GM12878 (cell line): ENCODE results near the gene FCRLB. TPM values are rescaled to one million over a fixed set of nuclear protein-coding genes. Genes with fewer than 3 reads are reported as not detected.

ENCODE experiments used
- BHLHE40 ChIP-seq, 2 experiments: fragments of 450-650 bp in 1 of 2; IDR thresholded peaks; 2 replicates each; pipeline ENCODE4 v1.6.1; 2011 to 2017; ENCODE audit warnings: low read depth in 2 of 2, borderline replicate concordance in 1 of 2, improper control_type of control experiment in 1 of 2, low read length in 1 of 2, mild to moderate bottlenecking in 1 of 2
- CBX3 ChIP-seq: fragments of 200-600 bp; sonication (generic); IDR thresholded peaks from 2 replicates; pipeline ENCODE4 v1.6.1; 2016; ENCODE audit warnings: low read depth, borderline replicate concordance
- CBX5 ChIP-seq: sonication (generic); IDR thresholded peaks from 2 replicates; pipeline ENCODE4 v1.6.1; 2016; ENCODE audit warnings: low read depth, moderate library complexity, mild to moderate bottlenecking, inconsistent platforms
- CHD2 ChIP-seq: IDR thresholded peaks from 2 replicates; pipeline ENCODE4 v1.6.1; 2011; ENCODE audit warnings: low read depth, low read length, improper control_type of control experiment, borderline replicate concordance
- CREM ChIP-seq: IDR thresholded peaks from 2 replicates; pipeline ENCODE4 v1.6.1; 2014; ENCODE audit warnings: antibody characterized with exemption, low read depth
- EED ChIP-seq: sonication (generic); IDR thresholded peaks from 2 replicates; pipeline ENCODE4 v1.6.1; 2016; ENCODE audit warnings: antibody characterized with exemption, low read depth
- EP300 ChIP-seq, 2 experiments: fragments of 150-350 bp in 1 of 2; IDR thresholded peaks; 2 replicates each; pipeline ENCODE4 v1.6.1; 2011 to 2012; ENCODE audit warnings: low read depth in 2 of 2, low read length in 2 of 2, borderline replicate concordance in 1 of 2, improper control_type of control experiment in 1 of 2, inconsistent platforms in 1 of 2; ENCODE audit not compliant: control insufficient read depth in 1 of 2
- FOXK2 ChIP-seq: fragments of 450-650 bp; IDR thresholded peaks from 2 replicates; pipeline ENCODE4 v1.6.1; 2017; ENCODE audit warnings: mild to moderate bottlenecking, moderate library complexity
- KAT2A ChIP-seq: conservative IDR thresholded peaks from 2 replicates; pipeline ENCODE4 v1.6.1; 2011; ENCODE audit warnings: low read depth, low read length; ENCODE audit not compliant: control insufficient read depth
- KDM1A ChIP-seq: fragments of 200-600 bp; sonication (generic); IDR thresholded peaks from 2 replicates; pipeline ENCODE4 v1.6.1; 2016; ENCODE audit warnings: borderline replicate concordance
- KLF5 ChIP-seq: fragments of 450-650 bp; IDR thresholded peaks from 2 replicates; pipeline ENCODE4 v1.6.1; 2014; ENCODE audit warnings: mild to moderate bottlenecking; ENCODE audit not compliant: partially characterized antibody
- MYB ChIP-seq: fragments of 150-350 bp; IDR thresholded peaks from 2 replicates; pipeline ENCODE4 v1.6.1; 2014; ENCODE audit warnings: mild to moderate bottlenecking, low read depth, low read length, borderline replicate concordance
- NFXL1 ChIP-seq: fragments of 450-650 bp; IDR thresholded peaks from 2 replicates; pipeline ENCODE4 v1.6.1; 2017; ENCODE audit warnings: antibody characterized with exemption, mild to moderate bottlenecking, borderline replicate concordance
- POLR2AphosphoS5 ChIP-seq: IDR thresholded peaks from 2 replicates; pipeline ENCODE4 v1.6.1; 2011; ENCODE audit warnings: mild to moderate bottlenecking, low read length, inconsistent platforms
- POU2F2 ChIP-seq: IDR thresholded peaks from 3 replicates; pipeline ENCODE4 v1.6.1; 2011; ENCODE audit warnings: low read depth, mild to moderate bottlenecking, low read length, borderline replicate concordance
- SREBF1 ChIP-seq: IDR thresholded peaks from 2 replicates; pipeline ENCODE4 v1.6.1; 2012; ENCODE audit warnings: mild to moderate bottlenecking, low read length
- SUZ12 ChIP-seq: fragments of 200-600 bp; sonication (generic); IDR thresholded peaks from one replicate; pipeline ENCODE4 v1.6.1; 2018; ENCODE audit warnings: antibody characterized with exemption, mild to moderate bottlenecking; ENCODE audit not compliant: unreplicated experiment
- ZNF274 ChIP-seq: IDR thresholded peaks from one replicate; pipeline ENCODE4 v1.8.0; 2011; ENCODE audit not compliant: insufficient read length, insufficient read depth
- ZNF622 ChIP-seq: fragments of 450-650 bp; IDR thresholded peaks from 2 replicates; pipeline ENCODE4 v1.6.1; 2017; ENCODE audit warnings: mild to moderate bottlenecking, inconsistent platforms
- polyA plus RNA-seq, 11 experiments: library from polyadenylated mRNA; depleted of rRNA in 4 of 11; unstranded in 6 of 11; stranded (reverse) in 5 of 11; fragments of >200 nt; fragmentation: Nextera tagmentation in 4 of 11; fragmentation: Illumina TruSeq in 1 of 11; extraction: Ambion mirVana in 4 of 11; extraction: Trizol in 1 of 11; gene quantifications; 1 replicate in 1 of 11; 2 replicates in 10 of 11; pipeline versions ENCODE4 v1.2.1 to v1.2.3, GENCODE V29; 2011 to 2016; ENCODE audit warnings: inconsistent platforms in 2 of 11, missing spikeins in 2 of 11, low read depth in 1 of 11
- total RNA-seq, 4 experiments: library from RNA; depleted of rRNA in 3 of 4; stranded (reverse); fragments of >200 nt in 3 of 4; fragmentation: Illumina TruSeq in 1 of 4; extraction: Trizol in 1 of 4; gene quantifications; 2 replicates each; pipeline versions ENCODE4 v1.2.1 to v1.2.3, GENCODE V29; 2013 to 2021
- TF ChIP-seq, protein P1 (sequence below): fragments of 450-650 bp; IDR thresholded peaks from 2 replicates; pipeline ENCODE4 v1.6.1; 2018; ENCODE audit warnings: borderline replicate concordance, mild to moderate bottlenecking; ENCODE audit not compliant: partially characterized antibody
- TF ChIP-seq, protein P2 (sequence below): fragments of 450-650 bp; IDR thresholded peaks from 2 replicates; pipeline ENCODE4 v1.6.1; 2017; ENCODE audit warnings: mild to moderate bottlenecking, moderate library complexity
- TF ChIP-seq, protein P3 (sequence below): IDR thresholded peaks from 2 replicates; pipeline ENCODE4 v1.6.1; 2012; ENCODE audit warnings: low read length, inconsistent platforms

Gene FCRLB
- total and polyA plus RNA-seq, 10 of the 15 experiments (the other 5 are each of a cell fraction or from before 2014, with no cell fraction given): 0.55 to 11.7 (median 5.6) TPM

- TF ChIP-seq, protein P1, sequence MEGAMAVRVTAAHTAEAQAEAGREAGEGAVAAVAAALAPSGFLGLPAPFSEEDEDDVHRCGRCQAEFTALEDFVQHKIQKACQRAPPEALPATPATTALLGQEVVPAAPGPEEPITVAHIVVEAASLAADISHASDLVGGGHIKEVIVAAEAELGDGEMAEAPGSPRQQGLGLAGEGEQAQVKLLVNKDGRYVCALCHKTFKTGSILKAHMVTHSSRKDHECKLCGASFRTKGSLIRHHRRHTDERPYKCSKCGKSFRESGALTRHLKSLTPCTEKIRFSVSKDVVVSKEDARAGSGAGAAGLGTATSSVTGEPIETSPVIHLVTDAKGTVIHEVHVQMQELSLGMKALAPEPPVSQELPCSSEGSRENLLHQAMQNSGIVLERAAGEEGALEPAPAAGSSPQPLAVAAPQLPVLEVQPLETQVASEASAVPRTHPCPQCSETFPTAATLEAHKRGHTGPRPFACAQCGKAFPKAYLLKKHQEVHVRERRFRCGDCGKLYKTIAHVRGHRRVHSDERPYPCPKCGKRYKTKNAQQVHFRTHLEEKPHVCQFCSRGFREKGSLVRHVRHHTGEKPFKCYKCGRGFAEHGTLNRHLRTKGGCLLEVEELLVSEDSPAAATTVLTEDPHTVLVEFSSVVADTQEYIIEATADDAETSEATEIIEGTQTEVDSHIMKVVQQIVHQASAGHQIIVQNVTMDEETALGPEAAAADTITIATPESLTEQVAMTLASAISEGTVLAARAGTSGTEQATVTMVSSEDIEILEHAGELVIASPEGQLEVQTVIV: no peak
- TF ChIP-seq KDM1A (no peak), ZNF622 (no peak), CREM (peak; percentile 39; the same call in 1 of the 2 replicates), POU2F2 (no peak; the same call in 2 of the 3 replicates), BHLHE40 (IDR thresholded peaks at IDR 0.05; ENCODE audit: borderline replicate concordance in 1 of 2, low read depth in 2 of 2, low read length in 1 of 2) (0 out of 4 replicates have a peak, but pooled peaks of 1 of the 2 experiments have one; percentile 18), MYB (no peak), CBX3 (no peak), ZNF274 (no peak), CBX5 (0 out of 2 replicates have a peak, but pooled peaks have one; percentile 21), SUZ12 (no peak), KAT2A (no peak), NFXL1 (no peak), CHD2 (peak; percentile 19; the same call in 1 of the 2 replicates), KLF5 (peak; percentile 61), SREBF1 (no peak), EED (no peak), EP300 (IDR thresholded peaks at IDR 0.05; ENCODE audit: borderline replicate concordance in 1 of 2, control insufficient read depth in 1 of 2, low read depth in 2 of 2, low read length in 2 of 2) (no peak), FOXK2 (no peak; the same call in 1 of the 2 replicates), POLR2AphosphoS5 (peak; percentile 89)
- TF ChIP-seq, protein P2, sequence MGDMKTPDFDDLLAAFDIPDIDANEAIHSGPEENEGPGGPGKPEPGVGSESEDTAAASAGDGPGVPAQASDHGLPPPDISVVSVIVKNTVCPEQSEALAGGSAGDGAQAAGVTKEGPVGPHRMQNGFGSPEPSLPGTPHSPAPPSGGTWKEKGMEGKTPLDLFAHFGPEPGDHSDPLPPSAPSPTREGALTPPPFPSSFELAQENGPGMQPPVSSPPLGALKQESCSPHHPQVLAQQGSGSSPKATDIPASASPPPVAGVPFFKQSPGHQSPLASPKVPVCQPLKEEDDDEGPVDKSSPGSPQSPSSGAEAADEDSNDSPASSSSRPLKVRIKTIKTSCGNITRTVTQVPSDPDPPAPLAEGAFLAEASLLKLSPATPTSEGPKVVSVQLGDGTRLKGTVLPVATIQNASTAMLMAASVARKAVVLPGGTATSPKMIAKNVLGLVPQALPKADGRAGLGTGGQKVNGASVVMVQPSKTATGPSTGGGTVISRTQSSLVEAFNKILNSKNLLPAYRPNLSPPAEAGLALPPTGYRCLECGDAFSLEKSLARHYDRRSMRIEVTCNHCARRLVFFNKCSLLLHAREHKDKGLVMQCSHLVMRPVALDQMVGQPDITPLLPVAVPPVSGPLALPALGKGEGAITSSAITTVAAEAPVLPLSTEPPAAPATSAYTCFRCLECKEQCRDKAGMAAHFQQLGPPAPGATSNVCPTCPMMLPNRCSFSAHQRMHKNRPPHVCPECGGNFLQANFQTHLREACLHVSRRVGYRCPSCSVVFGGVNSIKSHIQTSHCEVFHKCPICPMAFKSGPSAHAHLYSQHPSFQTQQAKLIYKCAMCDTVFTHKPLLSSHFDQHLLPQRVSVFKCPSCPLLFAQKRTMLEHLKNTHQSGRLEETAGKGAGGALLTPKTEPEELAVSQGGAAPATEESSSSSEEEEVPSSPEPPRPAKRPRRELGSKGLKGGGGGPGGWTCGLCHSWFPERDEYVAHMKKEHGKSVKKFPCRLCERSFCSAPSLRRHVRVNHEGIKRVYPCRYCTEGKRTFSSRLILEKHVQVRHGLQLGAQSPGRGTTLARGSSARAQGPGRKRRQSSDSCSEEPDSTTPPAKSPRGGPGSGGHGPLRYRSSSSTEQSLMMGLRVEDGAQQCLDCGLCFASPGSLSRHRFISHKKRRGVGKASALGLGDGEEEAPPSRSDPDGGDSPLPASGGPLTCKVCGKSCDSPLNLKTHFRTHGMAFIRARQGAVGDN: peak; percentile 21; the same call in 1 of the 2 replicates
- TF ChIP-seq, protein P3, sequence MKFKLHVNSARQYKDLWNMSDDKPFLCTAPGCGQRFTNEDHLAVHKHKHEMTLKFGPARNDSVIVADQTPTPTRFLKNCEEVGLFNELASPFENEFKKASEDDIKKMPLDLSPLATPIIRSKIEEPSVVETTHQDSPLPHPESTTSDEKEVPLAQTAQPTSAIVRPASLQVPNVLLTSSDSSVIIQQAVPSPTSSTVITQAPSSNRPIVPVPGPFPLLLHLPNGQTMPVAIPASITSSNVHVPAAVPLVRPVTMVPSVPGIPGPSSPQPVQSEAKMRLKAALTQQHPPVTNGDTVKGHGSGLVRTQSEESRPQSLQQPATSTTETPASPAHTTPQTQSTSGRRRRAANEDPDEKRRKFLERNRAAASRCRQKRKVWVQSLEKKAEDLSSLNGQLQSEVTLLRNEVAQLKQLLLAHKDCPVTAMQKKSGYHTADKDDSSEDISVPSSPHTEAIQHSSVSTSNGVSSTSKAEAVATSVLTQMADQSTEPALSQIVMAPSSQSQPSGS: no peak; the same call in 1 of the 2 replicates
Measured at GRCh38 chr1:161749509-161750407, 28.4 kb downstream of the FCRLB start, which contains the start of gene DUSP12 (continued).
